PFSK-1 (cell line): Measurements from ENCODE around the gene GMPR.

Experiments used
- FOXP2 ChIP-seq: optimal IDR thresholded peaks from 2 replicates; pipeline ENCODE3; 2011; ENCODE audit warnings: borderline replicate concordance, control low read depth, inconsistent platforms; ENCODE audit not compliant: insufficient read depth; ENCODE audit errors: extremely low read length, extremely low read depth
- POLR2AphosphoS5 ChIP-seq: IDR thresholded peaks from 2 replicates; pipeline ENCODE4 v1.6.1; 2012; ENCODE audit warnings: low read depth, mild to moderate bottlenecking, control low read depth, low read length, moderate library complexity
- REST ChIP-seq, 2 experiments: IDR thresholded peaks; 2 replicates each; pipeline versions ENCODE4 v1.6.1 to v1.8.0; 2011 to 2012; ENCODE audit warnings: low read depth in 2 of 2, low read length in 2 of 2, control low read depth in 1 of 2, inconsistent platforms in 1 of 2, mild to moderate bottlenecking in 1 of 2, moderate library complexity in 1 of 2; ENCODE audit not compliant: insufficient read depth in 1 of 2
- SIN3A ChIP-seq: IDR thresholded peaks from 2 replicates; pipeline ENCODE4 v1.6.1; 2012; ENCODE audit warnings: mild to moderate bottlenecking, low read length, moderate library complexity, borderline replicate concordance; ENCODE audit not compliant: insufficient read depth
- TAF1 ChIP-seq: IDR thresholded peaks from 2 replicates; pipeline ENCODE4 v1.6.1; 2012; ENCODE audit warnings: low read length, control low read depth, borderline replicate concordance; ENCODE audit not compliant: insufficient read depth

Gene GMPR

DNA sequence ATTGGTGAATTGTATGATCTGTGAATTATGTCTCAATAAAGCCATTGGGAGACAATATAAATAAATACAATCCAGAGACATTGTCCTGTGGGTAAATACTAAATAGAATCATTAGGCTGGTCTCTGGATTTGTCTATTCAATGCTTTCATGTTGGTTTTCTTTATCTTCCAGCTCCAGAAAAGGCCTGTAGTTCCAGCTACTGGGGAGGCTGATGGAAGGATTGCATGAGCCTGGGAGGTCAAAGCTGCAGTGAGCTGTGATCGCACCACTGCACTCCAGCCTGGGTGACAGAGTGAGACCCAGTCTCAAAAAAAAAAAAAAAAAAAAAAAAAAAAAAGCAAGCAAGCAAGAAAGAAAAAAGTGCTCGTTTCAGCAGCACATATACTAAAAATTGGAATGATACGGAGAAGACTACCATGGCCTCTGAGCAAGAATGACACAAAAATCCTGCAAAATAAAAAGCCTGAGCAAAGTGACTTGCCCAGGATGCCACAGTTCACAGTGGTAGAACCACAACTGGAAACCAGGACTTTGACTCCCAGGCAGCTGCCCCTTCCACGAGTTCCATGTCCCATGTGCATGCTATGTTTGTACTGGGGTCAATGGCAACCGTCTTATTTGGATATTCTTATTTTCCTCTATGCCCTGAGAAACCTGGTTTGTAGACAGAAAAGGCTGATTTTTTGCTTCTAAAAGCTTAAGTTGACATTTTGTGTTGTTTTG is 33.6 kb upstream of the GMPR start:
- TF ChIP-seq TAF1 (no peak), FOXP2 (no peak), SIN3A (no peak), POLR2AphosphoS5 (no peak), REST (IDR thresholded peaks at IDR 0.05; ENCODE audit: insufficient read depth in 1 of 2, low read depth in 2 of 2, low read length in 2 of 2) (no peak)

DNA sequence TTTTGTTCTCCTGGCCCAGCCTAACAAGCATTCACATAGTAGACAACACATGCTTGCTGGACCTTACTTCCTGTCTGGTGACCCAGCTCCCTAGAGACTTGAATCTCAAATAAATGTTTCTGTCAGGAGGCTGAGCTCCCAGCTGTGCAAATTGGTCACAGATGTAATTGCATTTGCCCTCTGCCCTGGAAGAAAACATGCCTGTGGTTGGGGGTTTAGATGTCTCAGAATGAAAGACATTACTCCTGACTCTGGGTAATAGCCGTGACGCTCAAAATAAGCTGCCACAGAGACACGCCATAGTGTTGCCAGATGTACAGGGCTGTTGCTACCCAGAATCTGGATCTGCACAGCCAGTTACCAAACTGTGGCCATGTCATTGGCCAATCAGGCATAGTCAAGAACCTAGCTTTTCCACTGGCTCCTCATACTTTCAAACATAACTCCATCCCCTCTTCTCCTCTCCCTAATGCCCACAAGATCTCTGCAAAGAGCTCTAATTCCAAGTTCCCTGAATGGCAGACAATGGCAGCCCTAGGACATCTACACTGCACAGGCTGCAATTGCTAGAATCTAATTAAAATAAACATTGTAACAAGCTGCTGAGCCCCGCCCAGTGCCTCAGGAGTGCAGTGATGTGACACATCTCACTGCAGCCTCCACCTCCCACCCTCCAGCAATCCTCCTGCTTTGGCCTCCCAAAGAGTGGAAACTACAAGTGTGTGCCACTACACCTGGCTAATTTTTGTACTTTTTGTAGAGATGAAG is 32.8 kb upstream of the GMPR start:
- TF ChIP-seq POLR2AphosphoS5 (no peak; the same call in 1 of the 2 replicates), REST (IDR thresholded peaks at IDR 0.05; ENCODE audit: insufficient read depth in 1 of 2, low read depth in 2 of 2, low read length in 2 of 2) (peak in 1 of 2 experiments; percentile 71; a peak in 1 of 4 replicates), FOXP2 (peak; percentile 32)

DNA sequence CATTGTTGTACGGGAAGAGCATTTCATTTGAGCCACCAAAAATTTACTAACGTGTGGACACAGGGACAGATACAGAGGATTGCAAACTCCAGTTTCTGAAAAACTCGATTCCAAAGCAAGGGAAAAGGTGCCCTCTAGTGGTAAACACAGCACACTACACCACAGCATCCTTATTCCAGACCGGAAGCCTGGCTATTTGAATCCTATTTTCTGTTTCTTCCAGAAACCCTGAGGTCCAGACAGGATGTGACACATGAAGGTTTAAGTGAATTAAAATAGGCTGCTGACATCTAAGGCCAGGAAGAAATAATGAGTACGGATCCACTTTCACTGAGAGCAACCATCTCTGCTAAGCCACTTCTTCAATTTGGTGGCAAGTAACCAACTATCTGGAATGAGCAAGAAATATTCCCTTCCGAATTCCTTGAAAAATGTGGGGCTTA is 31.8 kb upstream of the GMPR start:
- TF ChIP-seq FOXP2: no peak
- 0 out of 4 replicates have a peak, but pooled peaks of 1 of the 2 experiments have one; percentile 40 for TF ChIP-seq REST (IDR thresholded peaks at IDR 0.05; ENCODE audit: insufficient read depth in 1 of 2, low read depth in 2 of 2, low read length in 2 of 2)
- no peak for TF ChIP-seq POLR2AphosphoS5
- TF ChIP-seq TAF1: no peak
- TF ChIP-seq SIN3A: no peak

- TF ChIP-seq SIN3A (no peak), TAF1 (no peak), REST (IDR thresholded peaks at IDR 0.05; ENCODE audit: insufficient read depth in 1 of 2, low read depth in 2 of 2, low read length in 2 of 2) (no peak), POLR2AphosphoS5 (no peak), FOXP2 (no peak)
These were observed 29.4 kb upstream of the GMPR start for GRCh38 chr6:16208989-16209388.
